D721Med (cell line): Measurements from ENCODE around the gene HOXB7.
A peak's percentile ranks its signal among the peaks of the same experiment; 100 is the strongest.

ENCODE experiments used
- DNase-seq: peaks from one replicate; pipeline ENCODE4 v3.0.0; 2011; ENCODE audit warnings: low spot score; ENCODE audit not compliant: insufficient read length
- FAIRE-seq: peaks from 2 replicates; lab custom pipeline; 2011; peaks lifted over from hg19 to GRCh38; lab: Jason Lieb, UNC
- CTCF ChIP-seq: IDR thresholded peaks from 2 replicates; pipeline ENCODE4 v1.5.1; 2012; ENCODE audit warnings: mild to moderate bottlenecking, control low read depth; ENCODE audit not compliant: insufficient read depth; ENCODE audit errors: missing control alignments

The HOXB7 gene

GRCh38 chr17:48619826-48620449 is 9.1 kb upstream of the HOXB7 start:
- TF ChIP-seq CTCF = no peak
- FAIRE-seq (no peak), DNase-seq (no peak)

- FAIRE-seq (no peak), DNase-seq (peak; percentile 93)
- peak; percentile 98 for TF ChIP-seq CTCF
These were observed 7.6 kb upstream of the HOXB7 start for GRCh38 chr17:48618256-48618896.

GRCh38 chr17:48617471-48618255 is 6.8 kb upstream of the HOXB7 start:
- no peak for DNase-seq
- FAIRE-seq = no peak
- TF ChIP-seq CTCF = no peak

GRCh38 chr17:48616717-48617470 is 6.1 kb upstream of the HOXB7 start:
- DNase-seq = no peak
- TF ChIP-seq CTCF = no peak
- FAIRE-seq = no peak

GRCh38 chr17:48615963-48616716 is 5.3 kb upstream of the HOXB7 start:
- no peak for TF ChIP-seq CTCF
- FAIRE-seq = no peak

More at GRCh38 chr17:48615963-48616716, 5.3 kb upstream of the HOXB7 start:
- DNase-seq = no peak
